A673 (cell line): ENCODE results near the gene ST6GALNAC5.

Experiments
- EZH2 ChIP-seq: fragments of 200-600 bp; sonication (generic); IDR thresholded peaks from 2 replicates; pipeline ENCODE4 v1.6.1; 2017; ENCODE audit warnings: borderline replicate concordance, low read depth, mild to moderate bottlenecking, mixed read lengths, antibody characterized with exemption, low read length; ENCODE audit not compliant: poor library complexity, severe bottlenecking
- TF ChIP-seq, protein P1 (sequence below): fragments of 300-800, 200-600 bp; sonication (generic); conservative IDR thresholded peaks from 2 replicates; pipeline ENCODE4 v1.5.1; 2017; ENCODE audit warnings: low read depth, mild to moderate bottlenecking, antibody characterized with exemption, low read length, moderate library complexity, mixed read lengths

DNA sequence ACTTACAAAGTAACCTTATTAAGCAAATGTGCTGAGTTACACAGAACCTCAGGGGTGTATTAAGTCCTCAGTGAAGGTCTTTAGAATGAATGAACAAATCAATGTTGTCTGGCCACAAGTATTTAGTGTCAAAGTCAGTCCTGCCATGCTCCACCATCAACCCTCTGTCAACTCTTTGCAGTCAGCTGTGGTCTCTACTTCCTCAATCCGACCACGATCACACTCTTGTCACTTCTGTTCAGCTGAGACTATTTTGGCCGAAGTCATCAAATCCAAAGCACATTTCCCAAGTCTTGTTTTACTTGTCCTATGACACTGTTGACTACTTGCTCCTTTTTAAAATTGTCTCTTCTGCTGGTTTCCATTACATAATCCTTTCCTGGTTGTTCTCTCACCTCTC is 173.5 kb downstream of the ST6GALNAC5 start:
- TF ChIP-seq, protein P1, sequence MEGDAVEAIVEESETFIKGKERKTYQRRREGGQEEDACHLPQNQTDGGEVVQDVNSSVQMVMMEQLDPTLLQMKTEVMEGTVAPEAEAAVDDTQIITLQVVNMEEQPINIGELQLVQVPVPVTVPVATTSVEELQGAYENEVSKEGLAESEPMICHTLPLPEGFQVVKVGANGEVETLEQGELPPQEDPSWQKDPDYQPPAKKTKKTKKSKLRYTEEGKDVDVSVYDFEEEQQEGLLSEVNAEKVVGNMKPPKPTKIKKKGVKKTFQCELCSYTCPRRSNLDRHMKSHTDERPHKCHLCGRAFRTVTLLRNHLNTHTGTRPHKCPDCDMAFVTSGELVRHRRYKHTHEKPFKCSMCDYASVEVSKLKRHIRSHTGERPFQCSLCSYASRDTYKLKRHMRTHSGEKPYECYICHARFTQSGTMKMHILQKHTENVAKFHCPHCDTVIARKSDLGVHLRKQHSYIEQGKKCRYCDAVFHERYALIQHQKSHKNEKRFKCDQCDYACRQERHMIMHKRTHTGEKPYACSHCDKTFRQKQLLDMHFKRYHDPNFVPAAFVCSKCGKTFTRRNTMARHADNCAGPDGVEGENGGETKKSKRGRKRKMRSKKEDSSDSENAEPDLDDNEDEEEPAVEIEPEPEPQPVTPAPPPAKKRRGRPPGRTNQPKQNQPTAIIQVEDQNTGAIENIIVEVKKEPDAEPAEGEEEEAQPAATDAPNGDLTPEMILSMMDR: no peak
- TF ChIP-seq EZH2: no peak
